GM18505 (cell line): ENCODE measurements around the gene ZAP70.
A peak's percentile ranks its signal among the peaks of the same experiment; 100 is the strongest.
"Not testable (repeated sequence)": the region's sequence is repeated elsewhere in the genome, so short reads cannot be mapped to it uniquely, and the experiment has no call there.

ENCODE experiments used
- ATAC-seq: cut with Tn5 transposase; IDR thresholded peaks from one replicate; pipeline ENCODE4 v1.9.1; 2021; ENCODE audit not compliant: unreplicated experiment
- POLR2A ChIP-seq: IDR thresholded peaks from 4 replicates; pipeline ENCODE4 v1.6.1; 2011; ENCODE audit warnings: borderline replicate concordance; ENCODE audit not compliant: insufficient read depth, insufficient read length; ENCODE audit errors: extremely low read depth

The ZAP70 gene

DNA sequence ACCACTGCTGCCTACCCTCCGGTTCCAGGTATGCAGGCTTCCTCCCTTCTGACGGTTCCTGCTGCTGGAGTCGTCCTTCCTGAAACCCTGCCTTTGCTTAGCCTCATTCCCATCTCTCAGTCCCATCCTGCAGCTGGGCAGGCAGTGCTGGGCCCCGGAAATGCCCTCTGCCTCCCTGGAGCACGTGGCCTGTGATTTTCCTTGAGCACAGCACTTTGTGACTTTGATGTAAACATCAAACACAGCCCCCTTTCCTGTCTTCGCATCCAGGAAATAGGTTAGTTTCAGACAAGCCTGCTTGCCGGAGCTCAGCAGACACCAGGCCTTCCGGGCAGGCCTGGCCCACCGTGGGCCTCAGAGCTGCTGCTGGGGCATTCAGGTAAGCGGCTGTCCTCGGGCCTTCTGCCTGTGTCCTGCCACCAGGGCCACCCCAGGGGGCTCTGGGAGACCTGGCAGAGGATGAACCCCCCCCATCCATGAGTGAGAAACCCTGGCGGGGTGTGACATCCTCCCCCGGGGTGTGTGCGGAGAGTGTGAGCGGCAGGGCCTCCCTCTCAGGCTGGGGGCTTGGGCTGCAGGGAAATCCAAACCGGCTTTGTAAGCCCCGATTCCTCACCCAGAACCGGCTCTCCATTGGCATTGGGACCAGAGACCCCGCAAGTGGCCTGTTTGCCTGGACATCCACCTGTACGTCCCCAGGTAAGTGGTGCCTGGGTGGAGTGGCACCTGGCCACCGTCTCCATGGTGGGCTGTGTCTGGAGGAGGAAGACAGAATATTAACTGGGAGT lies at the start of gene ZAP70:
ZAP70 (plus strand) TSS at position 281 of the 788 bp plus-strand sequence. CDS start 10,461 bp downstream, outside the sequence.
- TF ChIP-seq POLR2A, result no peak

GRCh38 chr2:97663626-97663961 lies 49.8 kb upstream of the ZAP70 start:
- ATAC-seq, result peak; percentile 29
- peak; percentile 13 for TF ChIP-seq POLR2A

More for the DNA sequence above, at the start of gene ZAP70:
- ATAC-seq, result no peak

- peak; percentile 82 for ATAC-seq
- TF ChIP-seq POLR2A, result peak; percentile 61
These were observed 49.3 kb upstream of the ZAP70 start, which contains the start of gene ACTR1B for GRCh38 chr2:97663962-97664635. Gene ACTR1B (minus strand): TSS chr2:97664044. CDS start chr2:97663890, 154 bp downstream.

DNA sequence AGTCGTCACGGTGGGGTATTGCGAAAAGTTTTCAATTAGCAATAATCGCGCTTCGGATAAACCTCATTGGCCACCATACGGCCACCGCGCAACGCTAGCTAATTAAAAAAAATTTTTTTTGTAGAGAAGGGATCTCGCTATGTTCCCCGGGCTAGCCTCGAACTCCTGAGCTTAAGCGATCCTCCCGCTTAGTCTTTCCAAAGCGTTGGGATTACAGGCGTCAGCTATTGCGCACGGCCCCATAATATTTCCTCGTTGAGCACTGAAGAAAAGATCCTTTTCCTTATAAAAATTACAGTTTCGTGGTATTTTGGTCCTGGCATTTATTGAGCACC lies 48.8 kb upstream of the ZAP70 start:
- ATAC-seq, result no peak
- no peak for TF ChIP-seq POLR2A

GRCh38 chr2:97669448-97669847 lies 43.9 kb upstream of the ZAP70 start, which contains the start of gene C2orf92:
Gene C2orf92 (plus strand): TSS chr2:97669713. CDS start chr2:97669789, 76 bp downstream.
- no peak for TF ChIP-seq POLR2A
- no peak for ATAC-seq

DNA sequence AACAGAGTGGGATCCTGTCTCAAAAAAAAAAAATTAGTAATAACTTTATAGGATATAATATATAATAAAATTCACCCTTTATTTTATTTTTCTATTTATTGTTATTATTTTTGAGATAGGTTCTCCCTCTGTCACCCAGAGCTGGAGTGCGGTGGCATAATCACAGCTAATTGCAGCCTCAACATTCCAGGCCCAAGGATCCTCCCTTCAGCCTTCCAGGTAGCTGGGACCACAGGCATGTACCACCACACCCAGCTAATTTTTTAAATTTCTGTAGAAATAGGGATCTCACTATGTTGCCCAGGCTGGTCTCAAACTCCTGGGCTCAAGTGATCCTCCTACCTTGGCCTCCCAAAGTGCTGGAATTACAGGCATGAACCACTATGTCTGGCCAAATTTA lies 42.9 kb upstream of the ZAP70 start:
- ATAC-seq, result no peak
- TF ChIP-seq POLR2A, result no peak

GRCh38 chr2:97671526-97671925 lies 41.9 kb upstream of the ZAP70 start:
- no peak for TF ChIP-seq POLR2A

GRCh38 chr2:97672606-97673140 lies 40.7 kb upstream of the ZAP70 start:
- ATAC-seq, result not testable (repeated sequence)

More at GRCh38 chr2:97671526-97671925, 41.9 kb upstream of the ZAP70 start:
- ATAC-seq, result no peak

DNA sequence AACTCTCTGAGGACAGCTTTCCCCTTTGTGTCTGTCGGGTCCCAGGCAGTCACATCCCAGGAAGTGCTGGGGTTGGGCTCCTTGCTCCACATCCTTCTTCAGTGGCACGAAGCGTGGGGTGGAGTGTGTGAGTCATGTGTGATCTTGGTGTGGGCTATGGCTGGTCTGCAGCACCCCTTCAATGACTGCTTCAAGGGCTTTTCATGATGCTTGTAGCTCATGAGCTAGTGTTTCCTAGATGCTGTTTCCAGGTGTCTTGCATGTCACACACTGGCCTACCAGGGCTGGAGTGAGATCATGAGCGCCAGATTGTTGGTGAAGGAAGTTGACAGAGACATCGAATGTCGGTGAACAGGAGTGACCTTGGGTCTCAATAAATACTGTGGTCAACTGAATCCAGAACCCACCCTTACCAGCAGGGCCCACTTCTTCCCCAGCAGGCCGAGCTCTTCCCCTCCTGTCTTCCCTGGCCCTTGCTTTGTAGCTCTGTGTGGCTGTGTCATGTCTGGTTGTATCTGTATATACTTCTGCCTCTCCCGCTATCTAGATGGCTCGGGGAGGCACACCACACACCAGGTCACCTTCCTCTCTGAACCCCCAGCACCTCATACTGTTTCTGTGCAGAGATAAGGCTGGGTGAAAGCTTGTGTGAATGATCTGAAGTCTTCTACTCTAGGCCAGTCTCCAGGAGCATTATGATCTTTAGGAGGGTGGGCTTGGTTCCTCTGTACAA lies 40.0 kb upstream of the ZAP70 start:
- TF ChIP-seq POLR2A, result no peak
- ATAC-seq, result no peak

DNA sequence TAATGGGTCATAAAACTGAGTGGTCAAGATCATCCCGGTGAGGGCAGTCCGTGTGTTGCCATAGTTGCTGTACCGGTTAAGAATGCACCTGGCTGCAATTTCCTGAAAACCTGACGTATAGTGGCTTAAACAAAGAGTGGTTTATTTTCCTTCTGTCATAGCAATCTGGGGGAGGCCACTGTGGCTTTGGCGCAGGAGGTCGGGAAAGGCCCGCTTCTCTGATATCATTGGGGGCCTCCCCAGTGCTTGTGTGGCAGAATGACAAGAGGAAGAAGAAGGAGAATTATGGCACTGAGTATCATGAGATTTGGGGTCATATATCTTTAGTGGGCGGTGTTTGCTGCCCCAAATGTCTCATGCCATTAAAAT lies 39.5 kb upstream of the ZAP70 start:
- TF ChIP-seq POLR2A, result no peak
- ATAC-seq, result no peak

DNA sequence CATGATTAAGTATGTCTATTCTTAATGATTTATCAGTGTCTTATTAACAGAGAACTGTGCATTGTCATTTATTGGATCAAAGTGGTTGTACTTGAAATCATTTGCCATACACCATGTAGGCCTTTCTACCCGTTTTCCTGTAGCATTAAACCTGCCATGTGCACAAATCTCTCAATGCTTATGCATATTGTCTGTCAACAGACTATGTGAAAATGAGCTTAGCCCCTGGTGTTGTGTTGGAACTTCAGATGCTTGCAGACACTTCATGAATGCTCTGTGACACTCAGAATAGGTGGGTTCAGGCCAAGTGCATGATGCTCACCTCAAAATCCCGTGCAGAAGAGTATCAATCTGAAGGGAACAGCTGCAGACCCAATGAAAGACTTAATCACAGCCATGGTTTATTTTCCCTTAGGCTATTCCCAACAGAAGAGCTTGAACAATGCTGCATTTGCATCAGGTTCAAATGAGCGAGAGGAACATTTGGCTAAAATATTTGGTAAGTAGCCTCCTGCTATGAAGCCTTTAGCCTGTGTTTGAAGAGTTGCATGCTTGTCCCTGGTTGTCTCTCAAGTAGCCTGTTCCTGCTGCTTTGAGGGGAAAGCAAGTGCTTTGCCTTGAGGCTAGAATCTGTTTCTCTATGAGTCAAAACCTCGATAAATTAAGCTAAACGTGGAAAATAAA lies 37.8 kb upstream of the ZAP70 start:
- ATAC-seq, result no peak
- no peak for TF ChIP-seq POLR2A

DNA sequence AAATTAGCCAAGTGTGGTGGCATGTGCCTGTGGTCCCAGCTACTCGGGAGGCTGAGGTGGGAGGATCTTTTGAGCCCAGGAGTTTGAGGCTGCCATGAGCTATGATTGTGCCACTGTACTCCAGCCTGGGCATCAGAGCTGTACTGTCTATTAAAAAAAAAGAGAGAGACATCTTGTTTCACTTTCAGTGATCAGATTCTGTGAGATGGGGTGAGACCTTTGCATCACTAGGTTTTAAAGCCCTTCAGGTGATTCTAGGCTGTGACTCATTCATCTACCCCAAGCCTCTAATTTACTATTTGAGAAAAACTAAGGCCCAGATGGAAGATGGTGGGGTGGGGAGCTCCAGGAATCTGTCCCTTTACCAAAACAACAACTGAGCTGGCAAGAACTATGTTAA lies 36.8 kb upstream of the ZAP70 start:
- ATAC-seq, result no peak
- no peak for TF ChIP-seq POLR2A

GRCh38 chr2:97677480-97677879 lies 35.9 kb upstream of the ZAP70 start:
- TF ChIP-seq POLR2A, result no peak
- no peak for ATAC-seq
